ENCODE results near the gene GMPR2. TPM values are rescaled to one million over a fixed set of nuclear protein-coding genes. Genes with fewer than 3 reads are reported as not detected.

The GMPR2 gene
- total and polyA plus RNA-seq, 2 of the 13 experiments (the other 11 are each of a cell fraction or from before 2014, with no cell fraction given), result 210 to 273 TPM

DNA sequence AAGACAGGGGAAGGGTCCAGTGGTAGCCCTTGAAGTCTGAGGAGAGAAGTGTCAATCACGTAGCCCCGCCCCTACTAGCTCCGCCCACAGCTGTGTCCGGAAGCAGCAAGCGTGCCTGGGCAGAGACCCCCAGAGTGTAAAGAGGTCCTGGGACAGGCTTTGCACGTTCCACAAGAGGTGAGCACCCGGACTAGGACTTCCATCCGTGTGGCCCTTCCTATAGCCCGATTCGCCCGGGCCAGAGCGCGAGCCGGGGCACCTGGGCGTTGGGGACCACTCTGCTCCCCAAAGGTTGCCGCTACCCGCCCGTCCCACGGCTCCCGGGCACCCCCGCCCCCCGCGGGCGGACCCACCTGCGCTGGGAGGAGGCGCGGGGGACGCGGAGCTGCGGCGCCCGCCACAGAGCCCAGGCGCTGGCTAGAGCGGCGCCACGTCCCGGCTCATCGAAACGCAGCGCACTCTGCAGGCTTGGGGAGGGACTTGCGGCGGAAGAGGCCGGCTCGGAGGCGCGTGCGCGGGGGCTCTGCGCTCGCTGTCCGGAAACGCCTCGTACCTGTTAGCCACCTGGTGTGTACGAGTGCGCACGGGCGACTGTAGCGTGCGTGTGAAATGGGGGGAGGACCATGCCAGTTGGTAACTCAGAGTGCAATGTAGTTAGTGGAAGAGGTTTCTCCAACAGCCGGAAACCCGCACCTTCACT lies 38.6 kb downstream of the GMPR2 start, which contains the start of gene RABGGTA (continued):
- TF ChIP-seq, protein P1, sequence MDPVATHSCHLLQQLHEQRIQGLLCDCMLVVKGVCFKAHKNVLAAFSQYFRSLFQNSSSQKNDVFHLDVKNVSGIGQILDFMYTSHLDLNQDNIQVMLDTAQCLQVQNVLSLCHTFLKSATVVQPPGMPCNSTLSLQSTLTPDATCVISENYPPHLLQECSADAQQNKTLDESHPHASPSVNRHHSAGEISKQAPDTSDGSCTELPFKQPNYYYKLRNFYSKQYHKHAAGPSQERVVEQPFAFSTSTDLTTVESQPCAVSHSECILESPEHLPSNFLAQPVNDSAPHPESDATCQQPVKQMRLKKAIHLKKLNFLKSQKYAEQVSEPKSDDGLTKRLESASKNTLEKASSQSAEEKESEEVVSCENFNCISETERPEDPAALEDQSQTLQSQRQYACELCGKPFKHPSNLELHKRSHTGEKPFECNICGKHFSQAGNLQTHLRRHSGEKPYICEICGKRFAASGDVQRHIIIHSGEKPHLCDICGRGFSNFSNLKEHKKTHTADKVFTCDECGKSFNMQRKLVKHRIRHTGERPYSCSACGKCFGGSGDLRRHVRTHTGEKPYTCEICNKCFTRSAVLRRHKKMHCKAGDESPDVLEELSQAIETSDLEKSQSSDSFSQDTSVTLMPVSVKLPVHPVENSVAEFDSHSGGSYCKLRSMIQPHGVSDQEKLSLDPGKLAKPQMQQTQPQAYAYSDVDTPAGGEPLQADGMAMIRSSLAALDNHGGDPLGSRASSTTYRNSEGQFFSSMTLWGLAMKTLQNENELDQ (CRISPR knock-in tag; IDR thresholded peaks at IDR 0.05; ENCODE audit: borderline replicate concordance), result peak; percentile 52
- TF ChIP-seq, protein P2, sequence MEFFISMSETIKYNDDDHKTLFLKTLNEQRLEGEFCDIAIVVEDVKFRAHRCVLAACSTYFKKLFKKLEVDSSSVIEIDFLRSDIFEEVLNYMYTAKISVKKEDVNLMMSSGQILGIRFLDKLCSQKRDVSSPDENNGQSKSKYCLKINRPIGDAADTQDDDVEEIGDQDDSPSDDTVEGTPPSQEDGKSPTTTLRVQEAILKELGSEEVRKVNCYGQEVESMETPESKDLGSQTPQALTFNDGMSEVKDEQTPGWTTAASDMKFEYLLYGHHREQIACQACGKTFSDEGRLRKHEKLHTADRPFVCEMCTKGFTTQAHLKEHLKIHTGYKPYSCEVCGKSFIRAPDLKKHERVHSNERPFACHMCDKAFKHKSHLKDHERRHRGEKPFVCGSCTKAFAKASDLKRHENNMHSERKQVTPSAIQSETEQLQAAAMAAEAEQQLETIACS (CRISPR knock-in tag; IDR thresholded peaks at IDR 0.05), result peak; percentile 86
- TF ChIP-seq ZBTB21 (CRISPR knock-in tag; IDR thresholded peaks at IDR 0.05), result peak; percentile 22; the same call in 1 of the 2 replicates
- TF ChIP-seq, protein P3, sequence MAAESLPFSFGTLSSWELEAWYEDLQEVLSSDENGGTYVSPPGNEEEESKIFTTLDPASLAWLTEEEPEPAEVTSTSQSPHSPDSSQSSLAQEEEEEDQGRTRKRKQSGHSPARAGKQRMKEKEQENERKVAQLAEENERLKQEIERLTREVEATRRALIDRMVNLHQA (CRISPR knock-in tag; IDR thresholded peaks at IDR 0.05), result peak; percentile 69; the same call in 1 of the 2 replicates
- no peak for TF ChIP-seq HNRNPUL1 (IDR thresholded peaks at IDR 0.05; ENCODE audit: low read depth, low read length)
- peak; percentile 99 for TF ChIP-seq NKX3-1 (CRISPR knock-in tag; IDR thresholded peaks at IDR 0.05)
- TF ChIP-seq NPAS2 (CRISPR knock-in tag; IDR thresholded peaks at IDR 0.05; ENCODE audit: borderline replicate concordance), result no peak
- TF ChIP-seq ADNP (CRISPR knock-in tag; IDR thresholded peaks at IDR 0.05), result no peak; the same call in 1 of the 2 replicates
- peak; percentile 83 for TF ChIP-seq ZNF747 (CRISPR knock-in tag; IDR thresholded peaks at IDR 0.05; ENCODE audit: borderline replicate concordance)
- TF ChIP-seq, protein P4, sequence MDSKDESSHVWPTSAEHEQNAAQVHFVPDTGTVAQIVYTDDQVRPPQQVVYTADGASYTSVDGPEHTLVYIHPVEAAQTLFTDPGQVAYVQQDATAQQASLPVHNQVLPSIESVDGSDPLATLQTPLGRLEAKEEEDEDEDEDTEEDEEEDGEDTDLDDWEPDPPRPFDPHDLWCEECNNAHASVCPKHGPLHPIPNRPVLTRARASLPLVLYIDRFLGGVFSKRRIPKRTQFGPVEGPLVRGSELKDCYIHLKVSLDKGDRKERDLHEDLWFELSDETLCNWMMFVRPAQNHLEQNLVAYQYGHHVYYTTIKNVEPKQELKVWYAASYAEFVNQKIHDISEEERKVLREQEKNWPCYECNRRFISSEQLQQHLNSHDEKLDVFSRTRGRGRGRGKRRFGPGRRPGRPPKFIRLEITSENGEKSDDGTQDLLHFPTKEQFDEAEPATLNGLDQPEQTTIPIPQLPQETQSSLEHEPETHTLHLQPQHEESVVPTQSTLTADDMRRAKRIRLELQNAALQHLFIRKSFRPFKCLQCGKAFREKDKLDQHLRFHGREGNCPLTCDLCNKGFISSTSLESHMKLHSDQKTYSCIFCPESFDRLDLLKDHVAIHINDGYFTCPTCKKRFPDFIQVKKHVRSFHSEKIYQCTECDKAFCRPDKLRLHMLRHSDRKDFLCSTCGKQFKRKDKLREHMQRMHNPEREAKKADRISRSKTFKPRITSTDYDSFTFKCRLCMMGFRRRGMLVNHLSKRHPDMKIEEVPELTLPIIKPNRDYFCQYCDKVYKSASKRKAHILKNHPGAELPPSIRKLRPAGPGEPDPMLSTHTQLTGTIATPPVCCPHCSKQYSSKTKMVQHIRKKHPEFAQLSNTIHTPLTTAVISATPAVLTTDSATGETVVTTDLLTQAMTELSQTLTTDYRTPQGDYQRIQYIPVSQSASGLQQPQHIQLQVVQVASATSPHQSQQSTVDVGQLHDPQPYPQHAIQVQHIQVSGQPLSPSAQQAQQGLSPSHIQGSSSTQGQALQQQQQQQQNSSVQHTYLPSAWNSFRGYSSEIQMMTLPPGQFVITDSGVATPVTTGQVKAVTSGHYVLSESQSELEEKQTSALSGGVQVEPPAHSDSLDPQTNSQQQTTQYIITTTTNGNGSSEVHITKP (CRISPR knock-in tag; IDR thresholded peaks at IDR 0.05; ENCODE audit: low read depth), result peak; percentile 93
- no peak for TF ChIP-seq RAD51 (IDR thresholded peaks at IDR 0.05; ENCODE audit: borderline replicate concordance)
- TF ChIP-seq, protein P5, sequence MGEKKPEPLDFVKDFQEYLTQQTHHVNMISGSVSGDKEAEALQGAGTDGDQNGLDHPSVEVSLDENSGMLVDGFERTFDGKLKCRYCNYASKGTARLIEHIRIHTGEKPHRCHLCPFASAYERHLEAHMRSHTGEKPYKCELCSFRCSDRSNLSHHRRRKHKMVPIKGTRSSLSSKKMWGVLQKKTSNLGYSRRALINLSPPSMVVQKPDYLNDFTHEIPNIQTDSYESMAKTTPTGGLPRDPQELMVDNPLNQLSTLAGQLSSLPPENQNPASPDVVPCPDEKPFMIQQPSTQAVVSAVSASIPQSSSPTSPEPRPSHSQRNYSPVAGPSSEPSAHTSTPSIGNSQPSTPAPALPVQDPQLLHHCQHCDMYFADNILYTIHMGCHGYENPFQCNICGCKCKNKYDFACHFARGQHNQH (CRISPR knock-in tag; IDR thresholded peaks at IDR 0.05), result peak; percentile 100
- peak; percentile 77; the same call in 1 of the 2 replicates for TF ChIP-seq NR3C1 (CRISPR knock-in tag; IDR thresholded peaks at IDR 0.05)
- peak; percentile 98 for TF ChIP-seq ZNF564 (CRISPR knock-in tag; IDR thresholded peaks at IDR 0.05)
- TF ChIP-seq, protein P6, sequence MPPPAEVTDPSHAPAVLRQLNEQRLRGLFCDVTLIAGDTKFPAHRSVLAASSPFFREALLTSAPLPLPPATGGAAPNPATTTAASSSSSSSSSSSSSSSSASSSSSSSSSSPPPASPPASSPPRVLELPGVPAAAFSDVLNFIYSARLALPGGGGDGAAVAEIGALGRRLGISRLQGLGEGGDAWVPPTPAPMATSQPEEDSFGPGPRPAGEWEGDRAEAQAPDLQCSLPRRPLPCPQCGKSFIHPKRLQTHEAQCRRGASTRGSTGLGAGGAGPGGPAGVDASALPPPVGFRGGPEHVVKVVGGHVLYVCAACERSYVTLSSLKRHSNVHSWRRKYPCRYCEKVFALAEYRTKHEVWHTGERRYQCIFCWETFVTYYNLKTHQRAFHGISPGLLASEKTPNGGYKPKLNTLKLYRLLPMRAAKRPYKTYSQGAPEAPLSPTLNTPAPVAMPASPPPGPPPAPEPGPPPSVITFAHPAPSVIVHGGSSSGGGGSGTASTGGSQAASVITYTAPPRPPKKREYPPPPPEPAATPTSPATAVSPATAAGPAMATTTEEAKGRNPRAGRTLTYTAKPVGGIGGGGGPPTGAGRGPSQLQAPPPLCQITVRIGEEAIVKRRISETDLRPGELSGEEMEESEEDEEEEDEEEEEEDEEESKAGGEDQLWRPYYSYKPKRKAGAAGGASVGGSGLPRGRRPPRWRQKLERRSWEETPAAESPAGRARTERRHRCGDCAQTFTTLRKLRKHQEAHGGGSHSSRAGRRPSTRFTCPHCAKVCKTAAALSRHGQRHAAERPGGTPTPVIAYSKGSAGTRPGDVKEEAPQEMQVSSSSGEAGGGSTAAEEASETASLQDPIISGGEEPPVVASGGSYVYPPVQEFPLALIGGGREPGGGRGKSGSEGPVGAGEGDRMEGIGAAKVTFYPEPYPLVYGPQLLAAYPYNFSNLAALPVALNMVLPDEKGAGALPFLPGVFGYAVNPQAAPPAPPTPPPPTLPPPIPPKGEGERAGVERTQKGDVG (CRISPR knock-in tag; IDR thresholded peaks at IDR 0.05; ENCODE audit: borderline replicate concordance), result peak; percentile 77; the same call in 1 of the 2 replicates
- TF ChIP-seq TMF1 (CRISPR knock-in tag; IDR thresholded peaks at IDR 0.05; ENCODE audit: low read depth), result peak; percentile 97
